Activated B cell treated with CpG ODN at 0.5 μM for 24 hours (primary cell): ENCODE results near the gene LMNB1. TPM values are rescaled to one million over a fixed set of nuclear protein-coding genes. Genes with fewer than 3 reads are reported as not detected.

Experiments used
- ATAC-seq: fragments of 200-7000 bp; cut with Tn5 transposase; one replicate; pipeline ENCODE4 v1.10.0; 2021; ENCODE audit warnings: low read depth, mild to moderate bottlenecking, moderate library complexity
- CTCF ChIA-PET: fragments of 350-600 bp; sonication (Branson Sonifier 250); formaldehyde crosslinking; loops from one replicate; lab custom pipeline; 2021; ENCODE audit warnings: antibody characterized with exemption; lab: Charles Lee
- POLR2A ChIA-PET: fragments of 350-600 bp; sonication (Branson Sonifier 250); formaldehyde crosslinking; loops from one replicate; lab custom pipeline; 2021; ENCODE audit warnings: antibody characterized with exemption; lab: Charles Lee
- DNase-seq: peaks from one replicate; pipeline ENCODE4 v3.0.0; 2022
- H3K27ac Mint-ChIP-seq: one replicate; pipeline ENCODE4 v1.8.0; 2020; ENCODE audit warnings: mixed read lengths
- H3K27me3 Mint-ChIP-seq: one replicate; pipeline ENCODE4 v1.8.0; 2021; ENCODE audit warnings: mixed read lengths
- H3K36me3 Mint-ChIP-seq: one replicate; pipeline ENCODE4 v1.8.0; 2021; ENCODE audit warnings: low read depth, mixed read lengths
- H3K4me1 Mint-ChIP-seq: one replicate; pipeline ENCODE4 v1.8.0; 2021; ENCODE audit warnings: mixed read lengths
- H3K4me3 Mint-ChIP-seq: one replicate; pipeline ENCODE4 v1.8.0; 2020; ENCODE audit warnings: mild to moderate bottlenecking, mixed read lengths
- H3K9me3 Mint-ChIP-seq: one replicate; pipeline ENCODE4 v1.8.0; 2020; ENCODE audit warnings: mixed read lengths
- intact Hi-C: fragments of 100-400 bp; cut with micrococcal nuclease; formaldehyde crosslinking; loops from one replicate; pipeline ENCODE4 v1.15.1; 2024
- total RNA-seq: library from RNA; stranded (reverse); gene quantifications from 2 replicates; pipeline ENCODE4 v1.2.3, GENCODE V29; 2022
- TF ChIP-seq, protein P1 (sequence below): fragments of 200-600 bp; IDR thresholded peaks from one replicate; pipeline ENCODE4 v1.8.0; 2022; ENCODE audit warnings: antibody characterized with exemption, mild to moderate bottlenecking

Gene LMNB1
- total RNA-seq, 1 donor from 2014 or later: 34.7 TPM

GRCh38 chr5:126805063-126805462 lies 28.1 kb downstream of the LMNB1 start:
- Mint-ChIP-seq H3K36me3 (peaks cover 18% of the 10 kb centered on the region), H3K4me1 (peaks cover 48% of the 10 kb centered on the region), H3K27ac (no peak overlapping the region), H3K9me3 (no peaks in the 10 kb centered on the region), H3K4me3 (no peak overlapping the region), H3K27me3 (no peaks in the 10 kb centered on the region)
- no peak for DNase-seq
- CTCF ChIA-PET: interaction anchor here (1.4 to 2.3 kb wide), 3 partner anchors 24 to 129 kb away, joined by 5 to 7 read pairs (median 7); no protein-coding TSS in a partner anchor
- POLR2A ChIA-PET: interaction anchor here (1.2 kb wide), 1 partner anchor 226 kb away, joined by 4 read pairs; no protein-coding TSS in a partner anchor
- intact Hi-C loops: loop anchor here (10.0 kb wide), 1 partner anchor 690 kb away; no protein-coding TSS in a partner anchor
- TF ChIP-seq, protein P1, sequence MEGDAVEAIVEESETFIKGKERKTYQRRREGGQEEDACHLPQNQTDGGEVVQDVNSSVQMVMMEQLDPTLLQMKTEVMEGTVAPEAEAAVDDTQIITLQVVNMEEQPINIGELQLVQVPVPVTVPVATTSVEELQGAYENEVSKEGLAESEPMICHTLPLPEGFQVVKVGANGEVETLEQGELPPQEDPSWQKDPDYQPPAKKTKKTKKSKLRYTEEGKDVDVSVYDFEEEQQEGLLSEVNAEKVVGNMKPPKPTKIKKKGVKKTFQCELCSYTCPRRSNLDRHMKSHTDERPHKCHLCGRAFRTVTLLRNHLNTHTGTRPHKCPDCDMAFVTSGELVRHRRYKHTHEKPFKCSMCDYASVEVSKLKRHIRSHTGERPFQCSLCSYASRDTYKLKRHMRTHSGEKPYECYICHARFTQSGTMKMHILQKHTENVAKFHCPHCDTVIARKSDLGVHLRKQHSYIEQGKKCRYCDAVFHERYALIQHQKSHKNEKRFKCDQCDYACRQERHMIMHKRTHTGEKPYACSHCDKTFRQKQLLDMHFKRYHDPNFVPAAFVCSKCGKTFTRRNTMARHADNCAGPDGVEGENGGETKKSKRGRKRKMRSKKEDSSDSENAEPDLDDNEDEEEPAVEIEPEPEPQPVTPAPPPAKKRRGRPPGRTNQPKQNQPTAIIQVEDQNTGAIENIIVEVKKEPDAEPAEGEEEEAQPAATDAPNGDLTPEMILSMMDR: no peak
- no peak for ATAC-seq

GRCh38 chr5:126808521-126808988 lies 31.6 kb downstream of the LMNB1 start:
- Mint-ChIP-seq H3K36me3 (peaks cover 39% of the 10 kb centered on the region), H3K9me3 (no peaks in the 10 kb centered on the region), H3K27ac (peak overlapping the region; percentile 81), H3K4me1 (peaks cover 63% of the 10 kb centered on the region), H3K4me3 (peak overlapping the region; percentile 66), H3K27me3 (no peaks in the 10 kb centered on the region)
- DNase-seq: no peak
- TF ChIP-seq, protein P1: peak; percentile 35
- ChIA-PET POLR2A (interaction anchor here (0.9 to 1.5 kb wide), 3 partner anchors 32 to 222 kb away, joined by 3 to 7 read pairs (median 3); partner anchors contain the start of genes LMNB1 and MARCHF3), CTCF (interaction anchor here (0.8 to 5.2 kb wide), 8 partner anchors 9 to 150 kb away, joined by 3 to 32 read pairs (median 6); no protein-coding TSS in a partner anchor)
- intact Hi-C loops: loop anchor here (1.0 to 10.0 kb wide), 8 partner anchors 28 to 686 kb away; partner anchors contain the start of gene MARCHF3
- peak; percentile 66 for ATAC-seq

DNA sequence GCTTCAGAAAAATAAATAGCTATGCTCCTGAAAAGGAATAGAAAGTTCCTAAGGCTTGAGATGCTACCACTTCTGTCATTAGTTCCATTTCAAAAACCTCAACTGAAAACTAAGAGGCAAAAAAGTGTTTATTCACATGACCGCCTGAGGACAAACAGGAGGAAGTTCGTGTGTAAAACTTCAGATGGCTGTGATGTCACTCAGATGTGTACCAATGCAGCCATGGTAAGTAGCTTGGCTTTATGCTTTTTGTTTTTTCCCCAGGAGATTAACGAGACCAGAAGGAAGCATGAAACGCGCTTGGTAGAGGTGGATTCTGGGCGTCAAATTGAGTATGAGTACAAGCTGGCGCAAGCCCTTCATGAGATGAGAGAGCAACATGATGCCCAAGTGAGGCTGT lies 33.0 kb downstream of the LMNB1 start:
- DNase-seq (no peak), ATAC-seq (no peak)
- ChIA-PET POLR2A (interaction anchor here (0.9 to 1.6 kb wide), 2 partner anchors 32 to 34 kb away, joined by 3 to 4 read pairs; no protein-coding TSS in a partner anchor), CTCF (interaction anchor here (0.6 to 5.2 kb wide), 7 partner anchors 8 to 152 kb away, joined by 3 to 32 read pairs (median 3); no protein-coding TSS in a partner anchor)
- H3K27me3 Mint-ChIP-seq: no peaks in the 10 kb centered on the region
- no peak overlapping the region for H3K4me3 Mint-ChIP-seq
- TF ChIP-seq, protein P1: no peak
- H3K4me1 Mint-ChIP-seq: peaks cover 52% of the 10 kb centered on the region
- peaks cover 51% of the 10 kb centered on the region for H3K36me3 Mint-ChIP-seq
- no peaks in the 10 kb centered on the region for H3K9me3 Mint-ChIP-seq
- intact Hi-C loops: loop anchor here (2.0 to 10.0 kb wide), 2 partner anchors 265 to 685 kb away; no protein-coding TSS in a partner anchor
- peak overlapping the region; percentile 78 for H3K27ac Mint-ChIP-seq

GRCh38 chr5:126810596-126811380 lies 33.9 kb downstream of the LMNB1 start:
- TF ChIP-seq, protein P1: no peak
- intact Hi-C loops: no loop called here
- H3K4me1 Mint-ChIP-seq: peaks cover 50% of the 10 kb centered on the region
- peak overlapping the region; percentile 77 for H3K27ac Mint-ChIP-seq
- ChIA-PET POLR2A (interaction anchor here (0.8 to 1.6 kb wide), 5 partner anchors 33 to 262 kb away, joined by 3 to 10 read pairs (median 3); partner anchors contain the start of genes C5orf63 and LMNB1), CTCF (interaction anchor here (0.6 to 5.2 kb wide), 5 partner anchors 9 to 153 kb away, joined by 3 to 32 read pairs (median 9); no protein-coding TSS in a partner anchor)
- H3K36me3 Mint-ChIP-seq: peaks cover 48% of the 10 kb centered on the region
- no peaks in the 10 kb centered on the region for H3K9me3 Mint-ChIP-seq
- peak overlapping the region; percentile 35 for H3K4me3 Mint-ChIP-seq
- no peak for DNase-seq
- no peaks in the 10 kb centered on the region for H3K27me3 Mint-ChIP-seq
- no peak for ATAC-seq
